NCI-H510A (cell line): ENCODE results near the gene ITSN1.
"Not testable (repeated sequence)": the region's sequence is repeated elsewhere in the genome, so short reads cannot be mapped to it uniquely, and the experiment has no call there.

Experiments
- DNase-seq: peaks from one replicate; lab custom pipeline; 2025; lab: John Stamatoyannopoulos, UW

ITSN1 gene

GRCh38 chr21:33684068-33684467 lies 41.8 kb downstream of the ITSN1 start:
- DNase-seq: no peak

- DNase-seq: no peak
These were observed 42.7 kb downstream of the ITSN1 start for GRCh38 chr21:33684923-33685560.

GRCh38 chr21:33685613-33686197 lies 43.4 kb downstream of the ITSN1 start:
- DNase-seq: no peak

- peak; percentile 13 for DNase-seq
These were observed 44.1 kb downstream of the ITSN1 start for GRCh38 chr21:33686386-33686785.

GRCh38 chr21:33687634-33688033 lies 45.3 kb downstream of the ITSN1 start:
- DNase-seq: no peak

GRCh38 chr21:33688353-33688752 lies 46.1 kb downstream of the ITSN1 start:
- no peak for DNase-seq

GRCh38 chr21:33690874-33691273 lies 48.6 kb downstream of the ITSN1 start:
- DNase-seq: no peak

GRCh38 chr21:33691945-33692603 lies 49.8 kb downstream of the ITSN1 start:
- no peak for DNase-seq

GRCh38 chr21:33695813-33696212 lies 53.5 kb downstream of the ITSN1 start:
- DNase-seq: no peak

- no peak for DNase-seq
These were observed 54.2 kb downstream of the ITSN1 start for GRCh38 chr21:33696465-33696864.

GRCh38 chr21:33698087-33698860 lies 56.0 kb downstream of the ITSN1 start:
- DNase-seq: no peak

- no peak for DNase-seq
These were observed 57.0 kb downstream of the ITSN1 start for GRCh38 chr21:33699277-33699676.

- DNase-seq: no peak
These were observed 58.2 kb downstream of the ITSN1 start for GRCh38 chr21:33700491-33700890.

GRCh38 chr21:33703750-33704606 lies 61.7 kb downstream of the ITSN1 start:
- DNase-seq: no peak

- no peak for DNase-seq
These were observed 65.5 kb downstream of the ITSN1 start for GRCh38 chr21:33707846-33708245.

- DNase-seq: no peak
These were observed 66.6 kb downstream of the ITSN1 start for GRCh38 chr21:33708874-33709273.

- no peak for DNase-seq
These were observed 69.9 kb downstream of the ITSN1 start for GRCh38 chr21:33712022-33712803.

GRCh38 chr21:33721081-33721480 lies 78.8 kb downstream of the ITSN1 start:
- DNase-seq: no peak

- not testable (repeated sequence) for DNase-seq
These were observed 86.8 kb downstream of the ITSN1 start for GRCh38 chr21:33729139-33729538.

GRCh38 chr21:33729641-33730040 lies 87.3 kb downstream of the ITSN1 start:
- DNase-seq: no peak

- DNase-seq: no peak
These were observed 89.1 kb downstream of the ITSN1 start for GRCh38 chr21:33731447-33731846.
